Renal cortical epithelial cell (primary cell): ENCODE results near the gene HADHB. TPM values are rescaled to one million over a fixed set of nuclear protein-coding genes. Genes with fewer than 3 reads are reported as not detected.
A peak's percentile ranks its signal among the peaks of the same experiment; 100 is the strongest.
"Not testable (repeated sequence)": the region's sequence is repeated elsewhere in the genome, so short reads cannot be mapped to it uniquely, and the experiment has no call there.

Experiments
- DNase-seq: peaks from one replicate; pipeline ENCODE4 v3.0.0-alpha.2; 2011; ENCODE audit warnings: low read depth
- total RNA-seq: library from RNA; depleted of rRNA; stranded (reverse); fragments of >200 nt; gene quantifications from 2 replicates; pipeline ENCODE4 v1.2.3, GENCODE V29; 2014

HADHB gene
- total RNA-seq, 1 donor from 2014 or later, result 195 TPM

- peak; percentile 47 for DNase-seq
These were observed 543 bp downstream of the HADHB start for GRCh38 chr2:26245231-26245732.

- peak; percentile 29 for DNase-seq
These were observed 1.1 kb downstream of the HADHB start for GRCh38 chr2:26245810-26246209.

- DNase-seq, result peak; percentile 15
These were observed 2.1 kb downstream of the HADHB start for GRCh38 chr2:26246818-26247217.

GRCh38 chr2:26249625-26250024 is 4.9 kb downstream of the HADHB start:
- no peak for DNase-seq

- no peak for DNase-seq
These were observed 7.2 kb downstream of the HADHB start for GRCh38 chr2:26251893-26252292.

- DNase-seq, result no peak
These were observed 11.1 kb downstream of the HADHB start for GRCh38 chr2:26255759-26256384.

GRCh38 chr2:26258836-26259235 is 14.1 kb downstream of the HADHB start:
- DNase-seq, result not testable (repeated sequence)

GRCh38 chr2:26268213-26268612 is 23.5 kb downstream of the HADHB start:
- no peak for DNase-seq

- DNase-seq, result not testable (repeated sequence)
These were observed 24.1 kb downstream of the HADHB start for GRCh38 chr2:26268670-26269385.

GRCh38 chr2:26269571-26270158 is 24.9 kb downstream of the HADHB start:
- no peak for DNase-seq

GRCh38 chr2:26270373-26270772 is 25.6 kb downstream of the HADHB start:
- no peak for DNase-seq

- no peak for DNase-seq
These were observed 28.8 kb downstream of the HADHB start for GRCh38 chr2:26273501-26273900.

GRCh38 chr2:26274058-26274613 is 29.4 kb downstream of the HADHB start:
- DNase-seq, result peak; percentile 95

GRCh38 chr2:26276484-26277227 is 31.9 kb downstream of the HADHB start:
- no peak for DNase-seq

GRCh38 chr2:26279886-26280285 is 35.1 kb downstream of the HADHB start:
- no peak for DNase-seq

GRCh38 chr2:26281226-26281625 is 36.5 kb downstream of the HADHB start:
- no peak for DNase-seq

GRCh38 chr2:26283606-26284005 is 38.9 kb downstream of the HADHB start:
- no peak for DNase-seq

GRCh38 chr2:26284132-26284531 is 39.4 kb downstream of the HADHB start:
- peak; percentile 23 for DNase-seq

GRCh38 chr2:26285931-26286330 is 41.2 kb downstream of the HADHB start:
- DNase-seq, result no peak

- DNase-seq, result no peak
These were observed 45.3 kb downstream of the HADHB start for GRCh38 chr2:26290001-26290400.

- DNase-seq, result peak; percentile 22
These were observed 47.9 kb downstream of the HADHB start for GRCh38 chr2:26292646-26293045.

GRCh38 chr2:26295511-26295910 is 50.8 kb downstream of the HADHB start:
- no peak for DNase-seq
